ENCODE results near the gene NOD2.

The NOD2 gene

GRCh38 chr16:50741225-50741780 is 47.9 kb downstream of the NOD2 start:
- no peak for DNase-seq

- peak; percentile 80 to 100 (median 99) for DNase-seq
These were observed 48.6 kb downstream of the NOD2 start, which contains the start of gene CYLD for GRCh38 chr16:50741781-50742575. Gene CYLD, plus strand, starts transcription at chr16:50742086. Its CDS starts 7,613 bp downstream, at chr16:50749699.

- peak in 11 of 51 donors; percentile 26 to 58 (median 48) for DNase-seq
These were observed 49.3 kb downstream of the NOD2 start for GRCh38 chr16:50742576-50743200.

- DNase-seq: peak in 1 of 51 donors; percentile 41
These were observed 50.3 kb downstream of the NOD2 start for GRCh38 chr16:50743581-50744225.

- DNase-seq: peak in 1 of 51 donors; percentile 8
These were observed 51.5 kb downstream of the NOD2 start for GRCh38 chr16:50744881-50745280.

- no peak for DNase-seq
These were observed 52.5 kb downstream of the NOD2 start for GRCh38 chr16:50745940-50746339.

GRCh38 chr16:50747207-50747956 is 54.0 kb downstream of the NOD2 start:
- DNase-seq: peak in 2 of 51 donors; percentile 26 to 38

GRCh38 chr16:50751528-50751927 is 58.1 kb downstream of the NOD2 start:
- no peak for DNase-seq

GRCh38 chr16:50752471-50753235 is 59.2 kb downstream of the NOD2 start:
- no peak for DNase-seq

GRCh38 chr16:50756473-50756872 is 63.1 kb downstream of the NOD2 start:
- DNase-seq: no peak

- no peak for DNase-seq
These were observed 67.9 kb downstream of the NOD2 start for GRCh38 chr16:50761267-50761666.

- no peak for DNase-seq
These were observed 68.8 kb downstream of the NOD2 start for GRCh38 chr16:50762241-50762640.

GRCh38 chr16:50763211-50763610 is 69.8 kb downstream of the NOD2 start:
- DNase-seq: no peak

GRCh38 chr16:50765260-50765659 is 71.9 kb downstream of the NOD2 start:
- no peak for DNase-seq

- no peak for DNase-seq
These were observed 72.5 kb downstream of the NOD2 start for GRCh38 chr16:50765861-50766260.

- DNase-seq: no peak
These were observed 73.8 kb downstream of the NOD2 start for GRCh38 chr16:50767197-50767596.

- no peak for DNase-seq
These were observed 78.0 kb downstream of the NOD2 start for GRCh38 chr16:50771366-50771765.

GRCh38 chr16:50774405-50774804 is 81.0 kb downstream of the NOD2 start:
- no peak for DNase-seq

GRCh38 chr16:50774960-50775359 is 81.6 kb downstream of the NOD2 start:
- no peak for DNase-seq

GRCh38 chr16:50776037-50776436 is 82.6 kb downstream of the NOD2 start:
- DNase-seq: no peak

All from hypothalamus (tissue), 51 donors.